Motor neuron (in vitro differentiated cells): Measurements from ENCODE around the gene NTNG1. TPM values are rescaled to one million over a fixed set of nuclear protein-coding genes. Genes with fewer than 3 reads are reported as not detected.

Experiments
- ATAC-seq, 8 experiments: fragments of 200-7000 bp; cut with Tn5 transposase; replicated peaks in 6 of 8; 2 replicates each; pipeline ENCODE4 v1.8.0; 2021; ENCODE audit warnings: mild to moderate bottlenecking in 8 of 8, moderate library complexity in 8 of 8
- H3K27ac ChIP-seq, 2 donors: fragments of 250-450 bp; sonication (Bioruptor Pico); 2 replicates each; pipeline ENCODE4 v1.9.0; 2021; ENCODE audit warnings: antibody characterized with exemption in 2 of 2, mild to moderate bottlenecking in 2 of 2, moderate library complexity in 1 of 2
- H3K4me1 ChIP-seq, 2 donors: fragments of 250-450 bp; sonication (Bioruptor Pico); replicated peaks in 1 of 2; 2 replicates each; pipeline ENCODE4 v1.6.1; 2021; ENCODE audit warnings: antibody characterized with exemption in 2 of 2, mild to moderate bottlenecking in 2 of 2, moderate library complexity in 1 of 2
- H3K4me3 ChIP-seq, 5 donors: fragments of 250-450 bp; sonication (Bioruptor Pico); 2 replicates each; pipeline ENCODE4 v1.9.0; 2021; ENCODE audit warnings: antibody characterized with exemption in 5 of 5, mild to moderate bottlenecking in 5 of 5, moderate library complexity in 4 of 5
- WGBS, 10 experiments: fragments of 450-650 bp; shearing (Covaris generic); methylation state at CpG; one replicate each; pipeline ENCODE4 v1.0.0; 2022; 5-methylcytosine and 5-hydroxymethylcytosine counted together
- in situ Hi-C, 9 experiments: fragments of 400-800 bp; cut with MboI; loops; one replicate each; pipeline ENCODE4 v1.15.0; 2021; ENCODE audit warnings: low sequenced_read_pairs in 9 of 9, low pct_unique_long_range_greater_than_20kb in 2 of 9; ENCODE audit not compliant: unreplicated experiment in 9 of 9
- total RNA-seq, 8 experiments: library from RNA; unstranded; fragments of 300-600 nt; gene quantifications; 2 replicates each; pipeline versions ENCODE4 v1.2.3 to v1.2.4, GENCODE V29; 2022

NTNG1 gene
- total RNA-seq, 8 experiments from 2014 or later: 3.7 to 54.8 (median 18.5) TPM

- WGBS, 10 experiments: 13 to 100% (median 91%) methylated on average over 1 to 4 of the region's 4 CpGs; no CpG with 5 or more reads in 1 of the 10 experiments
- H3K4me1 ChIP-seq: peaks cover 0 to 17% of the 10 kb centered on the region in 2 donors
- ATAC-seq: no peak
- in situ Hi-C loops: loop anchor here in 1 of 9 experiments (25.0 kb wide), 1 partner anchor 106 kb away; no protein-coding TSS in a partner anchor
- no peak overlapping the region for H3K4me3 ChIP-seq
- H3K27ac ChIP-seq: no peak overlapping the region
Measured at GRCh38 chr1:107493111-107493716, 352.4 kb downstream of the NTNG1 start.

- H3K27ac ChIP-seq: no peak overlapping the region
- H3K4me3 ChIP-seq: no peak overlapping the region
- no peak for ATAC-seq
- in situ Hi-C loops: loop anchor here in 1 of 9 experiments (25.0 kb wide), 1 partner anchor 107 kb away; no protein-coding TSS in a partner anchor
- WGBS, 10 experiments: 50 to 100% (median 91%) methylated on average over 2 to 6 of the region's 6 CpGs; no CpG with 5 or more reads in 1 of the 10 experiments
- peaks cover 0 to 17% of the 10 kb centered on the region in 2 donors for H3K4me1 ChIP-seq
Measured at GRCh38 chr1:107494061-107494460, 353.2 kb downstream of the NTNG1 start.

GRCh38 chr1:107496002-107496401 lies 355.2 kb downstream of the NTNG1 start:
- ATAC-seq: no peak
- Histone ChIP-seq H3K27ac (no peak overlapping the region), H3K4me1 (peaks cover 0 to 9% of the 10 kb centered on the region in 2 donors), H3K4me3 (no peak overlapping the region)
- in situ Hi-C loops: loop anchor here in 1 of 9 experiments (25.0 kb wide), 1 partner anchor 109 kb away; no protein-coding TSS in a partner anchor
- 17 to 80% (median 37%) methylated on average over 1 of the region's 1 CpG; no CpG with 5 or more reads in 2 of the 10 experiments for whole genome bisulfite sequencing, 10 experiments

GRCh38 chr1:107499139-107499744 lies 358.4 kb downstream of the NTNG1 start:
- H3K4me3 ChIP-seq: no peak overlapping the region
- WGBS, 10 experiments: 18 to 100% (median 87%) methylated on average over 1 to 4 of the region's 4 CpGs; no CpG with 5 or more reads in 2 of the 10 experiments
- in situ Hi-C loops: loop anchor here in 1 of 9 experiments (25.0 kb wide), 1 partner anchor 112 kb away; no protein-coding TSS in a partner anchor
- ATAC-seq: no peak
- no peaks in the 10 kb centered on the region for H3K4me1 ChIP-seq
- H3K27ac ChIP-seq: no peak overlapping the region

- H3K27ac ChIP-seq: no peak overlapping the region
- no peak for ATAC-seq
- WGBS, 10 experiments: 0 to 91% (median 80%) methylated on average over 1 to 6 of the region's 6 CpGs
- H3K4me1 ChIP-seq: no peaks in the 10 kb centered on the region
- H3K4me3 ChIP-seq: no peak overlapping the region
- in situ Hi-C loops: loop anchor here in 1 of 9 experiments (25.0 kb wide), 1 partner anchor 89 kb away; no protein-coding TSS in a partner anchor
Measured at GRCh38 chr1:107501081-107501605, 360.3 kb downstream of the NTNG1 start.

- 0 to 96% (median 64%) methylated on average over 1 to 4 of the region's 4 CpGs; no CpG with 5 or more reads in 1 of the 10 experiments for WGBS, 10 experiments
- in situ Hi-C loops: loop anchor here in 1 of 9 experiments (25.0 kb wide), 1 partner anchor 98 kb away; no protein-coding TSS in a partner anchor
- Histone ChIP-seq H3K4me1 (no peaks in the 10 kb centered on the region), H3K27ac (no peak overlapping the region), H3K4me3 (no peak overlapping the region)
- no peak for ATAC-seq
Measured at GRCh38 chr1:107510347-107510746, 369.5 kb downstream of the NTNG1 start.

- in situ Hi-C loops: loop anchor here in 1 of 9 experiments (25.0 kb wide), 1 partner anchor 101 kb away; no protein-coding TSS in a partner anchor
- H3K4me1 ChIP-seq: no peaks in the 10 kb centered on the region
- ATAC-seq: no peak
- H3K27ac ChIP-seq: no peak overlapping the region
- H3K4me3 ChIP-seq: no peak overlapping the region
- 0 to 83% (median 40%) methylated on average over 1 to 2 of the region's 2 CpGs; no CpG with 5 or more reads in 1 of the 10 experiments for WGBS, 10 experiments
Measured at GRCh38 chr1:107512836-107513235, 372.0 kb downstream of the NTNG1 start.

- in situ Hi-C loops: loop anchor here in 1 of 9 experiments (25.0 kb wide), 1 partner anchor 103 kb away; no protein-coding TSS in a partner anchor
- 29 to 80% (median 50%) methylated on average over 1 to 3 of the region's 3 CpGs for WGBS, 10 experiments
- no peak overlapping the region for H3K4me3 ChIP-seq
- H3K27ac ChIP-seq: no peak overlapping the region
- no peak for ATAC-seq
- no peaks in the 10 kb centered on the region for H3K4me1 ChIP-seq
Measured at GRCh38 chr1:107514841-107515240, 374.0 kb downstream of the NTNG1 start.

- ATAC-seq: no peak
- WGBS, 10 experiments: 0 to 100% (median 84%) methylated on average over 1 to 3 of the region's 3 CpGs; no CpG with 5 or more reads in 3 of the 10 experiments
- in situ Hi-C loops: loop anchor here in 1 of 9 experiments (25.0 kb wide), 1 partner anchor 103 kb away; no protein-coding TSS in a partner anchor
- no peak overlapping the region for H3K27ac ChIP-seq
- H3K4me1 ChIP-seq: no peaks in the 10 kb centered on the region
- no peak overlapping the region for H3K4me3 ChIP-seq
Measured at GRCh38 chr1:107515702-107516101, 374.9 kb downstream of the NTNG1 start.

GRCh38 chr1:107523061-107523460 lies 382.2 kb downstream of the NTNG1 start:
- no peak for ATAC-seq
- H3K4me1 ChIP-seq: peaks cover 0 to 9% of the 10 kb centered on the region in 2 donors
- 0 to 75% (median 50%) methylated on average over 1 to 4 of the region's 4 CpGs; no CpG with 5 or more reads in 1 of the 10 experiments for whole genome bisulfite sequencing, 10 experiments
- H3K27ac ChIP-seq: no peak overlapping the region
- in situ Hi-C loops: loop anchor here in 1 of 9 experiments (25.0 kb wide), 1 partner anchor 111 kb away; no protein-coding TSS in a partner anchor
- H3K4me3 ChIP-seq: no peak overlapping the region

GRCh38 chr1:107523736-107524135 lies 382.9 kb downstream of the NTNG1 start:
- Histone ChIP-seq H3K4me3 (no peak overlapping the region), H3K4me1 (peaks cover 0 to 9% of the 10 kb centered on the region in 2 donors), H3K27ac (no peak overlapping the region)
- in situ Hi-C loops: loop anchor here in 1 of 9 experiments (25.0 kb wide), 1 partner anchor 111 kb away; no protein-coding TSS in a partner anchor
- ATAC-seq: no peak
- 20 to 73% (median 63%) methylated on average over 1 to 4 of the region's 4 CpGs; no CpG with 5 or more reads in 1 of the 10 experiments for WGBS, 10 experiments

GRCh38 chr1:107524301-107524700 lies 383.5 kb downstream of the NTNG1 start:
- H3K4me1 ChIP-seq: peaks cover under 1 to 9% of the 10 kb centered on the region in 2 donors
- no peak for ATAC-seq
- 83 to 100% (median 100%) methylated on average over 1 to 2 of the region's 2 CpGs; no CpG with 5 or more reads in 3 of the 10 experiments for WGBS, 10 experiments
- in situ Hi-C loops: loop anchor here in 1 of 9 experiments (25.0 kb wide), 1 partner anchor 112 kb away; no protein-coding TSS in a partner anchor
- H3K4me3 ChIP-seq: no peak overlapping the region
- no peak overlapping the region for H3K27ac ChIP-seq
